Measurements from ENCODE around the gene MARCHF11.

GRCh38 chr5:16149621-16150020 lies 30.0 kb downstream of the MARCHF11 start:
- no peak for TF ChIP-seq EZH2 (IDR thresholded peaks at IDR 0.05)
- TF ChIP-seq CTCF (IDR thresholded peaks at IDR 0.05) = no peak
- no peak for TF ChIP-seq EZH2phosphoT487 (IDR thresholded peaks at IDR 0.05)

All from neural progenitor cell (in vitro differentiated cells).